ENCODE results near the gene PORCN. TPM values are rescaled to one million over a fixed set of nuclear protein-coding genes. Genes with fewer than 3 reads are reported as not detected.

The PORCN gene
- total and polyA plus RNA-seq, 5 donors from 2014 or later: 8.1 to 18.5 (median 9.5) TPM

- no peaks in the 10 kb centered on the region for H3K36me3 ChIP-seq (ENCODE audit: control insufficient read depth, insufficient read depth, low read length)
- Mint-ChIP-seq H3K36me3 (peaks cover 11% of the 10 kb centered on the region), H3K4me1 (peaks cover 5 to 40% (median 17%) of the 10 kb centered on the region in 4 donors), H3K27ac (peak overlapping the region in 1 of 3 donors; percentile 90), H3K4me3 (peak overlapping the region; percentile 2 to 73 (median 56)), H3K27me3 (no peaks in the 10 kb centered on the region), H3K9me3 (no peaks in the 10 kb centered on the region)
- no peaks in the 10 kb centered on the region for H3K9me3 ChIP-seq (ENCODE audit: control insufficient read depth in 2 of 2, low read length in 2 of 2)
- no peak for ATAC-seq (ENCODE audit: low read depth in 2 of 2)
- peaks cover 25% of the 10 kb centered on the region for H3K4me1 ChIP-seq (ENCODE audit: control insufficient read depth, insufficient read depth, low read length, poor library complexity, severe bottlenecking)
- DNase-seq: no peak
- no peaks in the 10 kb centered on the region for H3K27me3 ChIP-seq (ENCODE audit: control insufficient read depth, insufficient read depth, low read length)
- H3K27ac ChIP-seq (ENCODE audit: insufficient read depth, low read length, poor library complexity, severe bottlenecking): no peak overlapping the region
- peak overlapping the region; percentile 55 for H3K4me3 ChIP-seq (ENCODE audit: low read depth, low read length)
Observed at GRCh38 chrX:48467281-48467761, 41.5 kb upstream of the PORCN start.

GRCh38 chrX:48468247-48468671 lies 40.5 kb upstream of the PORCN start:
- H3K36me3 Mint-ChIP-seq: peaks cover 11% of the 10 kb centered on the region
- H3K4me3 Mint-ChIP-seq: peak overlapping the region; percentile 87 to 97 (median 92)
- peaks cover 5 to 40% (median 16%) of the 10 kb centered on the region in 4 donors for H3K4me1 Mint-ChIP-seq
- ATAC-seq (ENCODE audit: low read depth in 2 of 2) (peak; percentile 45 to 52), DNase-seq (peak in 2 of 3 donors; percentile 7 to 57)
- H3K27ac Mint-ChIP-seq: peak overlapping the region; percentile 90 to 97 (median 95)
- no peaks in the 10 kb centered on the region for H3K27me3 Mint-ChIP-seq
- H3K9me3 Mint-ChIP-seq: no peaks in the 10 kb centered on the region
- Histone ChIP-seq H3K27ac (ENCODE audit: insufficient read depth, low read length, poor library complexity, severe bottlenecking) (no peak overlapping the region), H3K36me3 (ENCODE audit: control insufficient read depth, insufficient read depth, low read length) (no peaks in the 10 kb centered on the region), H3K4me1 (ENCODE audit: control insufficient read depth, insufficient read depth, low read length, poor library complexity, severe bottlenecking) (peaks cover 25% of the 10 kb centered on the region), H3K27me3 (ENCODE audit: control insufficient read depth, insufficient read depth, low read length) (no peaks in the 10 kb centered on the region), H3K4me3 (ENCODE audit: low read depth, low read length) (peak overlapping the region; percentile 85), H3K9me3 (ENCODE audit: control insufficient read depth in 2 of 2, low read length in 2 of 2) (no peaks in the 10 kb centered on the region)

GRCh38 chrX:48468693-48469691 lies 39.8 kb upstream of the PORCN start:
- no peaks in the 10 kb centered on the region for H3K36me3 ChIP-seq (ENCODE audit: control insufficient read depth, insufficient read depth, low read length)
- peaks cover 25% of the 10 kb centered on the region for H3K4me1 ChIP-seq (ENCODE audit: control insufficient read depth, insufficient read depth, low read length, poor library complexity, severe bottlenecking)
- Mint-ChIP-seq H3K27me3 (no peaks in the 10 kb centered on the region), H3K36me3 (peaks cover 9% of the 10 kb centered on the region), H3K4me3 (peak overlapping the region; percentile 87 to 97 (median 92)), H3K27ac (peak overlapping the region; percentile 90 to 97 (median 97)), H3K4me1 (peaks cover 5 to 36% (median 16%) of the 10 kb centered on the region in 4 donors), H3K9me3 (no peaks in the 10 kb centered on the region)
- ATAC-seq (ENCODE audit: low read depth in 2 of 2): peak; percentile 50 to 60
- DNase-seq: peak; percentile 9 to 53 (median 25)
- H3K9me3 ChIP-seq (ENCODE audit: control insufficient read depth in 2 of 2, low read length in 2 of 2): no peaks in the 10 kb centered on the region
- H3K27ac ChIP-seq (ENCODE audit: insufficient read depth, low read length, poor library complexity, severe bottlenecking): peak overlapping the region; percentile 23
- peak overlapping the region; percentile 85 for H3K4me3 ChIP-seq (ENCODE audit: low read depth, low read length)
- no peaks in the 10 kb centered on the region for H3K27me3 ChIP-seq (ENCODE audit: control insufficient read depth, insufficient read depth, low read length)

- Histone ChIP-seq H3K4me3 (ENCODE audit: low read depth, low read length) (peak within 1 kb of the TSS; percentile 85), H3K27me3 (ENCODE audit: control insufficient read depth, insufficient read depth, low read length) (no peaks in the 10 kb centered on the region), H3K36me3 (ENCODE audit: control insufficient read depth, insufficient read depth, low read length) (no peaks in the 10 kb centered on the region), H3K9me3 (ENCODE audit: control insufficient read depth in 2 of 2, low read length in 2 of 2) (no peaks in the 10 kb centered on the region), H3K27ac (ENCODE audit: insufficient read depth, low read length, poor library complexity, severe bottlenecking) (peak within 1 kb of the TSS; percentile 23), H3K4me1 (ENCODE audit: control insufficient read depth, insufficient read depth, low read length, poor library complexity, severe bottlenecking) (peaks cover 25% of the 10 kb centered on the region)
- Mint-ChIP-seq H3K27ac (peak within 1 kb of the TSS; percentile 90 to 97 (median 97)), H3K9me3 (no peaks in the 10 kb centered on the region), H3K36me3 (peaks cover 4% of the 10 kb centered on the region), H3K4me1 (peaks cover 5 to 36% (median 13%) of the 10 kb centered on the region in 4 donors), H3K4me3 (peak within 1 kb of the TSS; percentile 87 to 97 (median 92)), H3K27me3 (no peaks in the 10 kb centered on the region)
- DNase-seq: no peak
- ATAC-seq (ENCODE audit: low read depth in 2 of 2): no peak
Observed at GRCh38 chrX:48470110-48470832, 38.5 kb upstream of the PORCN start, which contains the start of gene SLC38A5. TSS of gene SLC38A5 (minus strand) at chrX:48470260. CDS start at chrX:48467924, 2,336 bp downstream.

GRCh38 chrX:48470833-48471118 lies 38.0 kb upstream of the PORCN start:
- H3K4me1 Mint-ChIP-seq: peaks cover 5 to 35% (median 11%) of the 10 kb centered on the region in 4 donors
- H3K27ac Mint-ChIP-seq: no peak overlapping the region
- Histone ChIP-seq H3K4me1 (ENCODE audit: control insufficient read depth, insufficient read depth, low read length, poor library complexity, severe bottlenecking) (peaks cover 29% of the 10 kb centered on the region), H3K27ac (ENCODE audit: insufficient read depth, low read length, poor library complexity, severe bottlenecking) (no peak overlapping the region), H3K27me3 (ENCODE audit: control insufficient read depth, insufficient read depth, low read length) (no peaks in the 10 kb centered on the region), H3K36me3 (ENCODE audit: control insufficient read depth, insufficient read depth, low read length) (no peaks in the 10 kb centered on the region), H3K9me3 (ENCODE audit: control insufficient read depth in 2 of 2, low read length in 2 of 2) (no peaks in the 10 kb centered on the region), H3K4me3 (ENCODE audit: low read depth, low read length) (no peak overlapping the region)
- H3K9me3 Mint-ChIP-seq: no peaks in the 10 kb centered on the region
- H3K36me3 Mint-ChIP-seq: no peaks in the 10 kb centered on the region
- no peaks in the 10 kb centered on the region for H3K27me3 Mint-ChIP-seq
- no peak for ATAC-seq (ENCODE audit: low read depth in 2 of 2)
- no peak for DNase-seq
- H3K4me3 Mint-ChIP-seq: peak overlapping the region in 1 of 4 donors; percentile 79

- Mint-ChIP-seq H3K27me3 (no peaks in the 10 kb centered on the region), H3K9me3 (no peaks in the 10 kb centered on the region), H3K36me3 (no peaks in the 10 kb centered on the region), H3K27ac (no peak overlapping the region), H3K4me1 (peaks cover 5 to 34% (median 14%) of the 10 kb centered on the region in 4 donors), H3K4me3 (peak overlapping the region in 2 of 4 donors; percentile 63 to 79)
- peaks cover 29% of the 10 kb centered on the region for H3K4me1 ChIP-seq (ENCODE audit: control insufficient read depth, insufficient read depth, low read length, poor library complexity, severe bottlenecking)
- no peak overlapping the region for H3K4me3 ChIP-seq (ENCODE audit: low read depth, low read length)
- DNase-seq (no peak), ATAC-seq (ENCODE audit: low read depth in 2 of 2) (no peak)
- H3K27me3 ChIP-seq (ENCODE audit: control insufficient read depth, insufficient read depth, low read length): no peaks in the 10 kb centered on the region
- H3K27ac ChIP-seq (ENCODE audit: insufficient read depth, low read length, poor library complexity, severe bottlenecking): no peak overlapping the region
- no peaks in the 10 kb centered on the region for H3K36me3 ChIP-seq (ENCODE audit: control insufficient read depth, insufficient read depth, low read length)
- no peaks in the 10 kb centered on the region for H3K9me3 ChIP-seq (ENCODE audit: control insufficient read depth in 2 of 2, low read length in 2 of 2)
Observed at GRCh38 chrX:48471504-48471903, 37.3 kb upstream of the PORCN start.

GRCh38 chrX:48472225-48472624 lies 36.6 kb upstream of the PORCN start:
- Mint-ChIP-seq H3K4me1 (peaks cover 5 to 35% (median 18%) of the 10 kb centered on the region in 4 donors), H3K36me3 (no peaks in the 10 kb centered on the region), H3K27me3 (no peaks in the 10 kb centered on the region), H3K4me3 (peak overlapping the region in 1 of 4 donors; percentile 50), H3K27ac (no peak overlapping the region), H3K9me3 (no peaks in the 10 kb centered on the region)
- Histone ChIP-seq H3K9me3 (ENCODE audit: control insufficient read depth in 2 of 2, low read length in 2 of 2) (no peaks in the 10 kb centered on the region), H3K27me3 (ENCODE audit: control insufficient read depth, insufficient read depth, low read length) (no peaks in the 10 kb centered on the region), H3K36me3 (ENCODE audit: control insufficient read depth, insufficient read depth, low read length) (no peaks in the 10 kb centered on the region), H3K27ac (ENCODE audit: insufficient read depth, low read length, poor library complexity, severe bottlenecking) (no peak overlapping the region), H3K4me1 (ENCODE audit: control insufficient read depth, insufficient read depth, low read length, poor library complexity, severe bottlenecking) (peaks cover 32% of the 10 kb centered on the region), H3K4me3 (ENCODE audit: low read depth, low read length) (no peak overlapping the region)
- DNase-seq (no peak), ATAC-seq (ENCODE audit: low read depth in 2 of 2) (no peak)

Measured in CD4-positive, CD25-positive, alpha-beta regulatory T cell (primary cell).